SU-DHL-6 (cell line): Measurements from ENCODE around the gene NTRK3.

ENCODE experiments used
- CTCF ChIP-seq: fragments of 200-600 bp; sonication (generic); IDR thresholded peaks from one replicate; pipeline ENCODE4 v1.5.1; 2017; ENCODE audit warnings: antibody characterized with exemption, mild to moderate bottlenecking, low read length, moderate library complexity; ENCODE audit not compliant: insufficient read depth, poor library complexity, severe bottlenecking
- EZH2phosphoT487 ChIP-seq: fragments of 200-600 bp; sonication (generic), shearing (Covaris generic); conservative IDR thresholded peaks from 2 replicates; pipeline ENCODE4 v1.6.1; 2018; ENCODE audit warnings: mild to moderate bottlenecking, antibody characterized with exemption, low read length, moderate library complexity, mixed read lengths

- TF ChIP-seq CTCF (no peak), EZH2phosphoT487 (no peak)
Observed at GRCh38 chr15:88048755-88049154, 207.8 kb downstream of the NTRK3 start.
